HG03469 (cell line): ENCODE measurements around the gene ATP1B2.
"Not testable (repeated sequence)": the region's sequence is repeated elsewhere in the genome, so short reads cannot be mapped to it uniquely, and the experiment has no call there.

Experiments used
- ATAC-seq: cut with Tn5 transposase; IDR thresholded peaks from one replicate; pipeline ENCODE4 v1.9.1; 2021; ENCODE audit warnings: mild to moderate bottlenecking, moderate library complexity, moderate number of reproducible peaks; ENCODE audit not compliant: unreplicated experiment

The ATP1B2 gene

DNA sequence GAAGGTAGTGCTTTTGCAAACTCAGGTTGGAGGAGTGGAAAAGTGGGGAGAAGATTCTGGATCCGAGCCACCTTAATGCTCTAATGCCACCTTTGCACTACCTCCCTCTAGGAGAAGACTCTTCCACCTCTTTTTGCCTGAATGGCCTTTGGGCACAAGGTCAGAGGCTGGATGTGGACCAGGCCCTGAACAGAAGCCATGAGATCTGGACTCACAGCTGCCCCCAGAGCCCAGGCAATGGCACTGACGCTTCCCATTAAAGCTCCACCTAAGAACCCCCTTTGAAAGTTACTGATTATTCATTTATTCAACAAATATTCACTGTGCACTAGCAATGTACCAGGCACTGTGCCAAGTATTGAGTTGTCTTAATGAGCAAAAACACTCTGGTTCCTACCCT lies 17.6 kb upstream of the ATP1B2 start:
- ATAC-seq = no peak

DNA sequence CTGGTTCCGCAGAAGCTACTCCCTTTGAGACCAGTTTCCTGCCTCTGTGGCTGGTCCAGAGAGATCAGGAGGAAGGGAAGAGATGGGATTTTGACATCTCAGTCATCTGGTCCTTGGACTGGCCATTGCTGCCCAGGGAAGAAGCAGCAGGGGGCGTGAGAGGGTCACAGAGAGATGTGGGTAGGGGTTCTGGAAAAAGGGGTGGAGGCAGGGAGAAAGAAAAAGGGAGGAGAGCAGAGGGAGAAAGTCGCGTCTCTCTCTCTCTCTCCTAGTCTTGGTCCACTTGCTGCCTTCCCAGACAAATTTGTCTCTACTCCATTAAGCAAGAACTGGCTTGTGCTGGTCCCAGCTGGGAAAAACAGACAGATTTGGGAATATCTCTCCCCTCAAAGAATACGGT lies 16.3 kb upstream of the ATP1B2 start:
- no peak for ATAC-seq

DNA sequence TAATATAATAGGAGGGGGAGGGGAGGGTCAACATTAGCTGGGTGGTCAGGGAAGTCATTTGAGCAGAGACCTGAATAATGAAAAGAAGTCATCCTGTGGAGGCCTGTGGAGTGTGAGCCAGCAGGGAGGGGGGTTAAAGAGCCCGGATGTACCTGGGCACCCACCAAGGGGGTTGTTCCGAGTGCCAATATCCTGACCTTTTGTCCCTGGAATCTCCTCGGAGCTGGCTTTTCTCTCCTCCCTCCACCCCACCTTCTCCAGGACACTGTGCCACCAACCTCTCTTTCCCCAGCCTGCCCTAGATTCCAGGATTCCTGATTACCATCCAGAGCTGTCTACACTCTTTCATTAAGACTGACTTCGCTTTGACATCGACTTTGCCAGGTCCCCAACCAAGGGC lies 14.6 kb upstream of the ATP1B2 start:
- no peak for ATAC-seq

DNA sequence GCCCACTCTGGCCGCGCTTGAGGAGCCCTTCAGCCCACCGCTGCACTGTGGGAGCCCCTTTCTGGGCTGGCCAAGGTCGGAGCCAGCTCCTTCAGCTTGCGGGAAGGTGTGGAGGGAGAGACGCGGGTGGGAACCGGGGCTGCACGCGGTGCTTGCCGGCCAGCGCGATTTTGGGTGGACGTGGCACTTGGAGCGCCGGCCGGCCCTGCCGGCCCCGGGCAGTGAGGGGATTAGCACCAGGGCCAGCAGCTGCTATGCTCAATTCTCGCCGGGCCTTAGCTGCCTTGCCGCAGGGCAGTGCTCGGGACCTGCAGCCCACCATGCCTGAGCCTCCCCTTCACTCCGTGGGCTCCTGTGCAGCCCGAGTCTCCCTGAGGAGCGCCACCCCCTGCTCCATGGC lies 9.9 kb upstream of the ATP1B2 start:
- no peak for ATAC-seq

DNA sequence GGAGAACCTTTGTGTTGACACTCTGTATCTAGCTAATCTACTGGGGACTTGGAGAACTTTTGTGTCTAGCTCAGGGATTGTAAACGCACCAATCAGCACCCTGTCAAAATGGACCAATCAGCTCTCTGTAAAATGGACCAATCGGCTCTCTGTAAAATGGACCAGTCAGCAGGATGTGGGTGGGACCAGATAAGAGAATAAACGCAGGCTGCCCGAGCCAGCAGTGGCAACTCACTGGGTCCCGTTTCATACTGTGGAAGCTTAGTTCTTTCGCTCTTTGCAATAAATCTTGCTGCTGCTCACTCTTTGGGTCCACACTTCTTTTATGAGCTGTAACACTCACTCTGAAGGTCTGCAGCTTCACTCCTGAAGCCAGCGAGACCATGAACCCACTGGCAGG lies 9.1 kb upstream of the ATP1B2 start:
- ATAC-seq = not testable (repeated sequence)

DNA sequence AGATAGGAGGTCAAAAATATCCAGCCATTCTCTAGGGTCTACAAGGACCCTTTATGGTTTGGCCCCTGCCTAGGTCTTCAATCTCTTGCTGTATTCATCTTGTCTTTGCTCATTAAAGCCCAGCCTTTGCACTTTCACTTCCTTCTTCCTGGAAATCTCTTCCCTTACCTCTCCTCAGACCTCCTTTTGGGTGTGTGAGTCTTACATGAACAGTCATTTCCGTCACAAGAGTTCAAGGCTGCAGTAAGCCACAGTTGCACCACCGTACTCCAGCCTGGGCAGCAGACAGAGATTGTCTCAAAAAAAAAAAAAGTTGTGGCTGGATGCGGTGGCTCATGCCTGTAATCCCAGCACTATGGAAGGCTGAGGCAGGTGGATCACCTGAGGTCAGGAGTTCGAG lies 6.0 kb upstream of the ATP1B2 start:
- no peak for ATAC-seq

DNA sequence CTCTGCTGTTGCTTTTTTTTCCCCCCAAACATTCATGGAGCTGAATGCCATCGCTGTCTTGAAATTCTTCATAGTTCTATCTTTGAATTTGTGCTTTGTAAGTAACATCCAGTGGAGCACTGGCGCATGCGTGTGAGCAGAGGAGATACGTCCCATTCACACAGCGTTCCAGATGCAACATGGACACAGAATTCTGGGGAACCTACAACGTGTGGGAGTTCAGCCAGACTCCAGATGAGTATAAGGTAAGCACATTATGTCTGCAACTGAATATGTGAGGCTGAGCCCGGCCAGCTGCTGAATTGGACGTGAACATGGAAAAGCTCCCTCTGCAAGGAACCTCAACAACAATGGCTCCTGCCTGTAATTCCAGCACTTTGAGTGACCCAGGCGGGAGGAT lies 4.3 kb upstream of the ATP1B2 start:
- no peak for ATAC-seq

DNA sequence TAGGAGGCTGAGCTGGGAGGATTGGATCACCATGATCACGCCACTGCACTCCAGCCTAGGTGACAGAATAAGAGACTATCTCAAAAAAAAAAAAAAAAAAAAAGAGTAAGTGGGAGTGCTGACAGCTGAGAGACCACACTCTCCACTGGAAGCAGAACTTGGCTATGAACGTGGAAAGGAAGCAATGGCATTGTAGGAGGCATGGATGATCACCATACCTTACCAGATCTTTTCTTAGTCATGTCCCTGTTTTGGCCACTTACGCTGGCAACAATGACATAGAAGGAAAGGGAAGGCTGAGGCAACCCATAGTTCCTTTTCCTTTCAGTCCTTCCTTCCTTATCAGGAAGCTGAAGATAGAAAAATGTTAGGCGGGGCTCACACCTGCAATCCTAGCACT lies 3.7 kb upstream of the ATP1B2 start:
- ATAC-seq = no peak

DNA sequence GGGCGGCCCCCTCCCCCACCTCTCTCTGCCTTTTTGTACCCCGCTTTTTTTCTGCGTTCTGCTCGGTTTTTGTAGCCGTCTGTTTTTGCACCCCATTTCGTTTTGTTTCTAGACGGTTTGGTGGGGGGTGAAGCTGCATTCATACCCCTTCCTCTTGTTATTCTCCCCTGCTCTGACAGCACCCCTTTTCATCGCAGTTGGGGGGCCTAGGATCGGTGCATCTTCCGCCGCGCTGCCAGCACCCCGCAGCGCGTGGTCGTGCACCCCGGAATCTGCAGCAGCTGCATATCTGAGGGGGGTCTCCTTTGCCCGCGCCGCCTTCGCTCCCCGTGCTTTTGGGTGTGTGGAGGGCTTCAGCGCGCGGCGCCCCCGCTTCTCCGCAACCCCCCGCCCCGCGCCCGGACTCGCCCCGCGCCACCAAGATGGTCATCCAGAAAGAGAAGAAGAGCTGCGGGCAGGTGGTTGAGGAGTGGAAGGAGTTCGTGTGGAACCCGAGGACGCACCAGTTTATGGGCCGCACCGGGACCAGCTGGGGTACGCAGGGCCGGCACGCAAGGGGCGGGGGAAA lies 455 bp downstream of the ATP1B2 start:
- no peak for ATAC-seq

DNA sequence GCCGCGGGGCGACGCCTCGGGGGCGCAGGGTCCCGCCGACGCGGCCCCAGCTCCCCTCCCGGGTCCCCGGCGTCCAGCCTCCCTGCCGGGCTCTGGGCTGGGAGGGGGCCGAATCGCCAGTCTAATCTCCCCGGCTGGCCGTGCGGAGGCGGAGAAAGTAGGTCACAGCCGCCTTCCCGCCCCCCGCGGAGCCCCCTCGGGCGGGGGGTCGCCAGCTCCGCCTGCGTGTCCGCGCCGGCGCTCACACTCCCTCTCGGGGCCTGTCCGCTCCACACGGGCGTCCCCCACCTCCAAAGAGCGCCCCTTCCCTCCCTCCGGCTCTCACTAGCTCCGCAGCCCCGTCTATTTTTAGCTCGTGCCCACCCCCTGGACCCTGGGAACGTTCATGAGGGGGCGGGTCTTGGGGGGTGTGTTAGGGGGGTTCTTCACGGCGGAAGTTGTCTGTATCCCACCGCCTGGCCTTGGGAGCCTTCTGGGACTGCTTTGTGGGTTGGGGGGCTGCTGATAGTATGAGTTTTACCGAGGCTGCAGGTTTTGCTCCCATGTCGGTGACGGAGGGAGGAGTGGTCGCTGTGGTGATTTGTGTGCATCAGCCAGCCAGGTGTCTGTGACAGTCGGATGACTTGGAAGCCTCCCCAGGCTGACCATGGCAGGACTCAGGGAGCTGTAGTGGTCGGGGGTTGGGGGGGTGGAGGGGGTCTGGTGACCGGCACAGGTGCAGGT lies 1.1 kb downstream of the ATP1B2 start:
- no peak for ATAC-seq

DNA sequence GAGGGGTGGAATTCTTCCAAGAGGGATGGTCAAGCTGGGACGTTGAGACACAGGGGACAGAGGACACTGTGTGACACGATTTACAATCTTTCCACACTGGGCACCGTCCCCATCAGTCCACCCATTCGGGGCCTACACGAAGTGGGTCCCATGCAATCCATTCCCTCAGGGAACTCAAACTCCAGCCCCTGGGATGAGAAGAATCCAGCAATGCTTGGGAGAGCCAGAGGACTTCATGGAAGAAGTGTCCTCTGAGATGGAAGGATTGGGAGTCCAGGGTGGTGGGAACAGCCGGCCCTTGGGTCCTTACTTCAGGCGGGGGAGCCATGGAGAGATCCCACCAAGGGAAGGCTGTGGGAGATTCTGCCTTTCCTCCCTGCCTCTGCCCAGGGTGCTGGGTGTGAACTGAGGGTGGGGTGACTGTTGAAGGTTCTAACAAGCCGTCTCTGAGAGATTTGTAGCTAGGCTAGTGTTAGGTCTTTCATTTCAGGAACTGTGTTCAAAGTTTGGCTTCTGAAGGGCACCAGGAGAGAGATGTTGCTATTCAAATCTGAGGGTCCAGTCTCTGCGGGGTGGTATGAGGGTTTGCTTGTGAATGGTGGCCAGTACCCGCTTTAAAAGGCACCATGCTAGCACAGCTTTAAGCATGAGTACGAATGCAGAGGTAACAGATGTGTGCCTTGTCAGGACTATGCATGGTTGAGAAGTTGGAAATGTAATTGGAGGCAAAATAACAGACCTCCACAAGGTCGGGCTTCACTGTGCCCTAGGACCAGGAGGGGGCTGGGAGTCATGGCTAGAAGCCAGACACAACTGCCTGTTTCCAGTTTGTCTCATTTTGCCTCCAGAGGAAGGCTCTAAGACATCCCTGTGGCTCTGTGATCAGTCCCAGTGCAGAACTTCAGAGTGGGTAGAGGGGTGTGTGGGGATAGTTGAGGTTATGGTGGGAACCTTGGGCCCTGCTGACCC lies 1.9 kb downstream of the ATP1B2 start:
- ATAC-seq = no peak

DNA sequence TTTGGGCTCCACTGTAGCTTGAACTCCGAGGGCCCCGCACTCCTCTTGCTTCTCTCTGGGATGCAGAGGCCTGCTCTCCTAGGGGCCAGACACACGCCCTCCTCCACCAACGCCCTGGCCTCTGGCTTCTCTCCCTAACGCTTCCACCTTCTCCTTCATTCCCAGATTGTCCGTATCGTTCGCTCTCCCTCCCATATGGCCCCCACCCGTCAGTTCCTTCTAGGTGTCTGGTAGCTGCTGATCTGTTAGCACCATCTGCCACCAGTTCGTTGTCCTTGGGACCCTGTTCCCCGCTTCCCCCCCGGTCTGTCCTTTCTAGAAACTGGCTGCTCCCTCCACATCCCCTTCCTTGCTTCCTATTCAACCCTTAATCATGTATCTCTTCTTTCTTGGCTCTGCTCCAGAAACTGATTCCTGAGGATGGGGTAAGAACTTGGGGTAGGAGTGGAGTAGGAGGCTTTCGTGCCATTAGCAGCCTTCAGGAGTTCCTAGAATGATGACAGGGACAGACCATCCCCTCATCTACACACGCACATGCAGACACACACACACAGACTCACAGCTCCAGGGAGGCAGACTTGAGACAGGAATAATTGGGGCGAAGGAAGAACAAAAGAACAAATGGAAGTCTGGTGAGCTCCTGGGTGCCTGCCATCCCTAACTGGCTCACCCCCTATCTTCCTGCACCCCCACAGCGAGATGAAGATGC lies 4.3 kb downstream of the ATP1B2 start:
- no peak for ATAC-seq

DNA sequence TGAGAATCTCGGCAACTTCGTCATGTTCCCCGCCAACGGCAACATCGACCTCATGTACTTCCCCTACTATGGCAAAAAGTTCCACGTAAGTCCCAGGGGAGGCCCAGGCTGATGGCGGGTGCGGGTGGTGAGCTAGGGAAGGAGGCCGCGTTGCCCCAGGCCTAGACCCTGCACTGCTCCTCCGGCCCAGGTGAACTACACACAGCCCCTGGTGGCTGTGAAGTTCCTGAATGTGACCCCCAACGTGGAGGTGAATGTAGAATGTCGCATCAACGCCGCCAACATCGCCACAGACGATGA lies 4.8 kb downstream of the ATP1B2 start:
- no peak for ATAC-seq

DNA sequence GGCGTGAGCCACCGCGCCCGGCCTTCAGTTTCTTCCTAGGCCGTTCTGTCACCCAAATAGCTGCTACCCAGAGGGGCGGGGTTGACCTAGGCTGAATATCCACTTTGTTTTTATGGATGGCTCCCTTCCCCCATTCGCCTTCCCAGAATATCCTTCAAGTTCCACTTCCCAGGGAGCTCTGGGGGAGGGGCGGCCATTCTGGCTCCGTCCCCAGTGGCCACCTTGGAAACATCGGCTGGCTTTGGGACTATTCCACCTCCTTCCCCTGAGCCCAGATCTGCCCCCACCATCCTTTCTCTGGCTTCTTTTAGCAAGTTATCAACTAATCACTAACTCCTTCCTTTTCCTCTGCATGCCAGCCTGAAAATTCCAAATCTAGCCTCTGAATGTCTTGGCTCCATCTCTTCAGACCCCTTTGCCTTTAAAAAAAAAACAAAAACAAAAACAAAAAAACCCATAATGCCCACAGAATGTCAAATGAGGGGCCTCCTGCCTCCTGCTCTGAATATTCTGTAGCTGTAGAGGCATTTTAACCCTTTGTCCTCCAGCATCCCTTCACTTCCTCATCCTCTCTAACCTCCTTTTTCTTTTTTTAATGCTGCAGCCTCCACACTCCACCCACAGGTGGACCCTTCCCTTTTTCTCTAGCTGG lies 6.4 kb downstream of the ATP1B2 start:
- ATAC-seq = no peak

DNA sequence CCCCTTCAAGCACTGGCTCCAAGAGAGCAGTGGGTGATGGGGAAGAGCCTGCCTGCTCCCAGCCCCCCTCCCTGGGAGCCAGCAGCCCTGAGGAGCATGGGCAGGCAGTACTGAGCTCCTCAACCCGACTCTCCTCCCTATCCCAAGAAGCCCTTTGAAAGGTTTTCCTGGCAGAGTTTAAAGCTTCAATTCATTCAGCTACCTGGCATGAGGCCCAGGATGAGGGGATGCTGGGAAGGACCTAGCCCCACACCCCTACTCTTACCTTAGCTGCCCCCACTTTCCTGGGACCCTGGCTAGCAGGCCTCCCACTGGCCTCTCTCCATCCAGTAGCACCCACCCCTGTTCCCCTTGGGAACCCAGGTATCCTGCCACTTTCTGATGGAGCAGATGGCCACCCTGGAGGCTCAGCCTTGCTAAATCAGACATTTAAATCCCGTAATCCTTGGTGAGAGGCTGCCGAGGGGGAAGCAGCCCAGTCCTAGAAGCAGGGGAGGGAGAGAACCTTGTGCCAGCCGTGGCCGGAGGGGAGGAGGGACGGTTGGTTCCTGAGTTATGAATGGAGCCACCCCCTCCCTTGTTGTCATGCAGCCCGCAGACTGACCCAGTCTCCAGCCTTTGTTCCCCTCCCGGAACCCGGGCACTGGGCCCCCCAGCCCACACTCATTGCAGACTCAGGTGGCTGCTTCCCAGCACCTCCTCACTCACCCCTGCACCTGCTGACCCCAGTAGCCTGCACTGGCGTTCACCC lies 17.1 kb downstream of the ATP1B2 start:
- ATAC-seq = no peak

DNA sequence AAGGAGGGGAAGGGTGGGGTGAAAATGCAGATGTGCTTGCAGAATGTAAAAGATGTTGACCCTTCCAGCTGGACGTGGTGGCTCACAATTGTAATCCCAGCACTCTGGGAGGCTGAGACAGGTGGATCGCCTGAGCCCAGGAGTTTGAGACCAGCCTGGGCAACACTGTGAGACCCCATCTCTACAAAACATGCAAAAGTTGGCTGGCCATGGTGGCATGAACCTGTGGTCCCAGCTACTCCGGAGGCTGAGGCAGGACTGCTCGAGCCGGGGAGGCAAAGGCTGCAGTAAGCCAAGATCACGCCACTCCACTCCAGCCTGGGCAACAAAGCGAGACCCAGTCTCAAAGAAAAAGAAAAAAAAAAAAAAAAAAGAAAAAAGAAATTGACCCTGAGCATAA lies 17.8 kb downstream of the ATP1B2 start:
- ATAC-seq = no peak

DNA sequence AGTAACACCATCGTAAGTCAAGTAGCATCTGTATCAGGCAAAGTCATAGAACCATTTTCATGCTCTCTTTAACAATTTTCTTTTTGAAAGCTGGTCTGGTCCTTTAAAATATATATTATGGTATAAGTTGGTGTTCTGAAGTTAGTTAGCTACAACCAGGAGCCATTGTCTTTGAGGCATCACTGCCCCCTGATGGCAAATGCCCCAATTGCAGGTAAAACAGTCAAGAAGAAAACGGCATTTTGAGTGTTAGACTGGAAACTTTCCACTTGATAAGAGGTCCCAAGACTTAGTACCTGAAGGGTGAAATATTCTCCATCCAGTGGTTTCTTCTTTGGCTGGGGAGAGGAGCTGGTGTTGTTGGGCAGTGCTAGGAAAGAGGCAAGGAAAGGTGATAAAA lies 22.5 kb downstream of the ATP1B2 start:
- ATAC-seq = no peak

DNA sequence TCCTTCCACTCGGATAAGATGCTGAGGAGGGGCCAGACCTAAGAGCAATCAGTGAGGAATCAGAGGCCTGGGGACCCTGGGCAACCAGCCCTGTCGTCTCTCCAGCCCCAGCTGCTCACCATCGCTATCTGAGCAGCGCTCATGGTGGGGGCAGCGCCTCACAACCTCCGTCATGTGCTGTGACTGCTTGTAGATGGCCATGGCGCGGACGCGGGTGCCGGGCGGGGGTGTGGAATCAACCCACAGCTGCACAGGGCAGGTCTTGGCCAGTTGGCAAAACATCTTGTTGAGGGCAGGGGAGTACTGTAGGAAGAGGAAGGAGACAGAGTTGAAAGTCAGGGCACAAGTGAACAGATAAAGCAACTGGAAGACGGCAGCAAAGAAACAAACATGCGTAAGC lies 24.2 kb downstream of the ATP1B2 start:
- no peak for ATAC-seq

DNA sequence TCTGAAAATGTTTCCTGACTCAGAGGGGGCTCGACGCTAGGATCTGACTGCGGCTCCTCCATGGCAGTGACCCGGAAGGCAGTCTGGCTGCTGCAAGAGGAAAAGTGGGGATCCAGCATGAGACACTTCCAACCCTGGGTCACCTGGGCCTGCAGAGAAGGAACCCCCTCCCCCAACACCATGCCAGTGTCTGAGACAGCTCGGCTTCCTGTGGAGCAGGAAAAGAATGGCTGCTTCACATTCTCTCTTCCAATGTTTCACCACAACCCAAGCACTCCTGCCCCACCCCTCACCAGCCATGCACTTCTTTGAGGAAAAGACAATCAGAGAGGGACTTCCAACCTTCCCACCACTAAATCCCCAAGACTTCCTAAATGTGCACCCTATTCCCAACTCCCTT lies 25.8 kb downstream of the ATP1B2 start:
- no peak for ATAC-seq

DNA sequence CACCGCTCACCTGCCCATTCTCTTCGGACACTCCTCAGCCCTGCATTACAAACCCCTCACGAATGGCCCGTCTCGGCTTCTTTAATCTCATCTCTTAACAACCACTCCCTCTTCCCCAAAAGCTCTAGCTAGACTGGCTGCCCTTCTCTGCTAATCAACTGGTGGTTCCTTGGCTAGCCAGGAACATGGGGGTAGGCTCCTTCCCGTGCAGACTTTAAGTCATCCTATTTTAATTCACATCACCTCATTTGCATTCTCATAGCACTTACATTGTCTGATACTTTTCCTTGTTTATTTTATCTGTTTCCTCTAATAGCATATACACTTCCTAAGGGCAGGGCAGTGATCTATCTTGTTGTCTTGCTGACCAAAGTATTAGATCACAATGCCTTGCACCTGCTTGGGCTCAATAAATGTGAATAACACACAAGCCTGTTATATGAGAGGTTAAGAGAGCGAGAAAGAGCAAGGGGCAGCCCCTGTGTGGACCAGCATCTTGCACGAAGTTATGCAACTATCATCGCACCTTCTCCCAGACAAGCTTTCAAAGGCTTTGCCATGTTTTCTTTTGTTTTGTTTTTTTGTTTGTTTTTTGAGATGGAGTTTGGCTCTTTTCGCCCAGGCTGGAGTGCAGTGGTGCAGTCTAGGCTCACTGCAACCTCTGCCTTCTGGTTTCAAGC lies 26.8 kb downstream of the ATP1B2 start:
- ATAC-seq = no peak
